Right kidney (tissue), 1 donor: Measurements from ENCODE around the gene GAS2.

Experiments used
- DNase-seq: peaks from one replicate; pipeline ENCODE4 v3.0.0-alpha.2; 2016

GAS2 gene

GRCh38 chr11:22725079-22725478 lies 58.7 kb downstream of the GAS2 start:
- no peak for DNase-seq

GRCh38 chr11:22728600-22729389 lies 62.4 kb downstream of the GAS2 start:
- no peak for DNase-seq

DNA sequence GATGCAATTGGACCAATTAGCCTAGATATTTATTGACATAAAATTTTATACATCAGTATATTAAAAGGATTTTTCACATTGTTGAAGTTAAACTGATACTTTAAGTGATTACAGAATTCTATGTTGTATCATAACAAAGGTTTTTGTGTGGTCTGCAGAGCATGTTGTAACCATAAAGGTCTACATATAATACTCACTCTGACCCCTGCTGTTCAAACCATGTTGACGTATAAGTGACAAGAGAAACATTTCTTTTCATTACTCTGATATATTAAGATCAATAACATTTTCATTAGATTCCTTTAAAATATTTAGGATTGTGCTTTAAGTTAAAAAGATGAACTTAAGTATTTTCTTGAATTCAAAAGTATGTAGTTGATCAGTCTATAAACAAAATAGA lies 63.9 kb downstream of the GAS2 start:
- no peak for DNase-seq

- no peak for DNase-seq
Measured at GRCh38 chr11:22732588-22732987, 66.2 kb downstream of the GAS2 start.

GRCh38 chr11:22733475-22734248 lies 67.3 kb downstream of the GAS2 start:
- no peak for DNase-seq

DNA sequence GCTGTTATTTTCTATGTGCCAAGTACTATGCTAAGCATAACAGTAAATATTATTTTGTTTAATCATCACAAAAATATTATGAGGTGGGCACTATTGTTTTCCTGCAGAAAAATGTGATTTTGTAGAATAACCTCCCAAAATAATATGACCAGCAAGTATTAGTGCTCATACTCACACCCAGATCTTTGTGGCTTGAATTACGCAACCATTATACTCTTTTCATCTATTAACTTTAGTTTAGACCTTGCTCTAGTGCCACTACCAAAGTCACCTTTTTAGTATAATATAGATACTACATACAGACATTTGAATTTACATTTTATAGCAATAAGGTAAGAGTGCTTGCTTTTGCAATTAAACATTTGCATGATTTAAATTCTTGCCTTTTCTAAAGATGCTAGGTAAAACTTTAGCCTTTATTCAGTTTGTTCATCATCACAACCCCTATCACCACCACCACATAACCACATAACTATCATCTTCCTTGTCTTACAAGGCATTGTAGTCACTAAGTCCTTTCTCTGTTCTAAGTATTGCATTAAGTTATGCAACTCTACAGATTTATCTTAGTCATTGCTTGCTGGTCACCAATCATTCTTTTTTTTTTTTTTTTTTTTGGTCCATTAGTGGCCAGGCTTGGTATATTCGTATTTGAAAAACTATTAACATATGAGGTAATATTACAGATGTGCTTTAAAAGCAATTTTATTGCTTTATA lies 68.4 kb downstream of the GAS2 start:
- DNase-seq: no peak

GRCh38 chr11:22742157-22742613 lies 75.8 kb downstream of the GAS2 start:
- DNase-seq: no peak

DNA sequence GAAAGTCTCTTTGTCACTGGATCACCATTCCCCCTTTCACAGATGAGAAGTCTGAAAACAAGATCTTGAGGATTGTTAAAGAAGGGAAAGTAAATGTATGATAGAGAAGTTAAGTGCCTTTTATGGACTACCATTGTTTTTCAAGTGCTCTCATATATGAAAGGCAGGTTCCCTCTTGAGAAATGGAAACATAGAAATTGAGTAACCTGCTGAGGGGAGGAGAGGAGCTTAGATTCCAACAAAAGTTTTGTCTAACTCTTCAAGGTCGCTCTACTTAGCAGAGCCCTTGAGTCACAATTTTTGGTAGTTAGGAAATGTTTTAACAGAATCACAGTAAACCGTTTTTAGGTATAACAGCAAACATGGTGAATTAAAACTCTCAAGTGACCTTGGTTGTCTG lies 83.1 kb downstream of the GAS2 start:
- no peak for DNase-seq

- DNase-seq: no peak
Measured at GRCh38 chr11:22752908-22753310, 86.5 kb downstream of the GAS2 start.

GRCh38 chr11:22753416-22753815 lies 87.0 kb downstream of the GAS2 start:
- DNase-seq: no peak

DNA sequence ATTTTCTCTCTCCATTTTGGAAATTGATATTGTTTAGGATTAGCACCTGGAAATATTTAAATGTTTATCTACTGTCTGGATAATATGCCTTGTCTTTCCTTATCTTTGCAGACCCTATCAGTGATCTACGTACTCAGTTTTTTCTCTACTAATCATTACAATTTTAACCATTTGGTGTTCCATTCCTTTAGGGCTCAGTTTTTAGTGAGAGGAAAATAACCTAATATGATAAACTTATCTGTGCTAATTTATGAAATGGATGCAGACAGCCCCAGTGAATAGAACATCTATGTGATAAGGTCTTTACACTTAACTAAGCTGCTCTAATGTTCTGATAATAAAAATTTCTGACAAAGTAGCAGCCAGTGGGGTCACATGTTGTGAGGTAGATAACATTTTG lies 94.7 kb downstream of the GAS2 start:
- DNase-seq: no peak

DNA sequence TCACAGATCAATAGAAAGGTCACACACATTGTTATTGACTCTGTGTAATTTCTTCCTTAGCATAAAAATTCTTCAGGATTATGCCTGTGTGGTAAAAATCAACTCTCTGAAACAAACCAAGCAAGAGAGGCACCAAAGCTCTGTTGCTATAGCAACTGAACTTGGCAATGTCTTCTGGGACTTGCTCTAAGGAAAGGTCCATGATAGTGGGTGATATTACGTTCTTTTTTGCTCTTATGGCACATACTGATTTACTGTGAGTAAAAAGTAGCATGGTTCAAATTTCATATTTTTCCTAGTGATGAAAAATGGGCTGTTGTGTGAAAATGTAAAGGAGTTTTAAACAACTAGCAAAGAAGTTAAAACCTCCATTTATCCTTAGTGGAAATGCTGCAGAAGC lies 96.8 kb downstream of the GAS2 start:
- DNase-seq: no peak

GRCh38 chr11:22764735-22765134 lies 98.3 kb downstream of the GAS2 start:
- no peak for DNase-seq

DNA sequence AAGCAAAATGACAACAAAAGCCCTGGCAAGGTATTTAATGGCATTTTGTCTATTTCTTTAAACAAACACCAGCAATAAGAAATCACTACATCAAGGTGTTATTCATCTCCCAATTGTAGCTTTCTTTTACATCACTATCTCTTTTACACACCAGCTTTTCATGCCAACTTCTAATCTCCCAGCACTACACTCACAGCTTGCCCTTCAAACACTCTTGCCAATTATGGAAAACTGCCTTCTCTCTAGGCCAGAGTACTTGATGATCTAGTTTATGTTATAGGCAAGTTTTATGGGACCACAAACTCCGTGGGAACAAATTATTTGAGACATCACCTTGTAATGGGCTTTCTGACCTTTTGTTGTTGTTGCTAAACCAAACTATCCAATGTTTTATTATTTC lies 101.9 kb downstream of the GAS2 start:
- DNase-seq: no peak

DNA sequence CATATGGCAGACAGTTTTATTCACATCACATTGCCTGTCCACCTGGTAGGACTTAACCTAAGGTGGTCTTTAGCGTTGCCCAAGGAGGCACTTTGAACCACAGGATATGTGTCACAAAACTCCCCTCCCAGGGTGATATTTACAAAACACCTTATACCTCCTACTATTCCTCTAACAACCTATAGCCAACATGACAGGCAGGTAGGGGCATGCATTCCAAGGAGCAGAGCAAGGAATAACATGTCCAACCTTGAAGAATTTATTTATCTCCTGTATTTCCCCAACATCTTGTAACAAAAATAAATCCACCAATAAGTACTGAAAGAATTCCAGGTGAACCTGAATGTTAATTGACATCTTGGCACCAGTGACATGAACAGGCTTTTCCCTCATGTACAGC lies 102.7 kb downstream of the GAS2 start:
- no peak for DNase-seq

GRCh38 chr11:22774716-22775115 lies 108.3 kb downstream of the GAS2 start:
- DNase-seq: no peak

DNA sequence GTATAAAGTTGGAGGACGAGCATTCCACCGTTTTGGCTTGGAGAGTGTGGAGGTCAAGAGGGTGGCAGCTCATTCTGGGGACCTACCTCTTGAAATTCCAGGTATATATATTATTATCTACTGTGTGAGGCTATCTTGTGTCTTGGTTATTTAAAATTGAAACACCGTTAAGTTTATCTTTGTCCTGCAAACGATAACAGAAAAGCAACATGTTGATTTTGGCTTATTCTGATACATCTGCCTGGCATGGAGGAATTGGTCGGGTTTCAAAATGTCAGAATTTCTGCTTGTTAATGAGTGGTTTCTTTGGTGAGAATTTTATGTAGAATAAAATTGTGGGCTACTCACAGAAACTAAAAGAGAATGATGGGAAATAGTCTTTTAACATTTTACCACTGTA lies 108.8 kb downstream of the GAS2 start:
- no peak for DNase-seq

GRCh38 chr11:22778642-22779041 lies 112.2 kb downstream of the GAS2 start:
- no peak for DNase-seq

GRCh38 chr11:22779850-22780249 lies 113.4 kb downstream of the GAS2 start:
- no peak for DNase-seq

GRCh38 chr11:22780952-22781593 lies 114.7 kb downstream of the GAS2 start:
- no peak for DNase-seq

DNA sequence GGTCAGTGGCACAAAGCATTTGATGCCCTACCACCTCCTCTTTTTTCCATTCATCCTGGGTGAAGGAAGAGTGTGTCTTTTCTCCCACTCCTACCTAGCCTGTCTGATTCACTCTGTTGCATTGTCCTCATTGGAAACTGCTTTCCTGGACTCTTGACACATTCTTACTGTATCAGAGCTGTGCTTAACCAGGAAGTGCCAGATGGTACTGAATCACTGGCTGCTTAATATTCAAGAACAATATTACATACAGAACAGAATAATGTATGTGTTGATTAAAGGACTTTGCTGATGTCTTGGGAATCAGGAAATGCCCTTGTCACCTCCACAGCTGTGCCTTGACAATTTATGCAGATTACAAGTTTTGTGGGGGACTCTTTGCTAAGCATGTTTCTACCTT lies 118.8 kb downstream of the GAS2 start:
- no peak for DNase-seq

DNA sequence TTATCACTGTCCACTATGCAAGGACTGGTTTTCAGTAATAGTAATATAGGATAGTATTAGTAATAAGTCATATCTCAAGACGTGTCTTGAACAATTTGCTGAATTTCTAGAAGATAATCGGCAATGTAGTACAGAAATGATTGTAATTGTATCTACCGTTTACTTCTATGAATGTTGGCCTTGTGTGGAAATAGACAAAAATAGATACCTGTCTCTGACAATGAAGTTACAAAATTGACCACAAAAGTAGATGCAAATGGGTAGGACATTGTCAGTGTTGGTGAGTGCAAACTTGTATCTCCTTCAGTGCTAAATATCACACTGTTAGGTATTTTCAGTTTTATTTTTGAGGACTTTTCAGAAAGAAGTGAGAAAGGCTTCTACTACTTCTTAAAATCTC lies 120.1 kb downstream of the GAS2 start:
- DNase-seq: no peak

GRCh38 chr11:22787055-22787454 lies 120.6 kb downstream of the GAS2 start:
- no peak for DNase-seq
